DMS53 treated with DMSO at 0.1 percent for 48 hours (cell line): ENCODE data around the gene CTAG1A.
"Not testable (repeated sequence)": the region's sequence is repeated elsewhere in the genome, so short reads cannot be mapped to it uniquely, and the experiment has no call there.

ENCODE experiments used
- DNase-seq: peaks from one replicate; lab custom pipeline; 2025; ENCODE audit not compliant: unreplicated experiment; lab: John Stamatoyannopoulos, UW

CTAG1A gene

GRCh38 chrX:154611146-154611545 is 26.2 kb downstream of the CTAG1A start:
- DNase-seq = not testable (repeated sequence)

- DNase-seq = not testable (repeated sequence)
Measured at GRCh38 chrX:154613586-154613985, 28.7 kb downstream of the CTAG1A start.

DNA sequence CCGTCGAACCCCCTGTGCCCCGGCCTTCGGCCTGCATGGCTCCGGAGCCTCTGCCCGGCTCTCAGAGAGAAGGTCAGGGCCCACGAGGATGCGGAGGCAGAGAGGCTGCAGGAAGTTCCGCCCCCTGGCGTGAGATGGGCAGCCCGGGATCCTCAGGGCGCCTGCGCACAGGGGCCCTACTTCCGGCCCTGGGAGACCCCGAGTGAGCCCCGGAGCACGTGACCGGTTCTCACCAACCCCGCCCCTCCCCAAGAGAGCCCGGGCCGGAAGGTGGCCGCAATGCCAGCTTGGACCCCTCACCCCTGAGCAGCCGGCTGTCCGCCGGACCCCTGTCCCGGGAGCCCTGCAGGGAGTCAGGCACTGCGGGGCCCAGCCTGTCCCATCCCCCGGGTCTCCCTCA is 34.2 kb downstream of the CTAG1A start, which contains the start of gene CTAG1B:
Gene CTAG1B, minus strand, starts transcription at position 101 of the 400 bp plus-strand sequence. Its CDS starts 64 bp downstream, at position 37.
- DNase-seq = not testable (repeated sequence)

GRCh38 chrX:154620767-154621414 is 36.0 kb downstream of the CTAG1A start:
- not testable (repeated sequence) for DNase-seq

DNA sequence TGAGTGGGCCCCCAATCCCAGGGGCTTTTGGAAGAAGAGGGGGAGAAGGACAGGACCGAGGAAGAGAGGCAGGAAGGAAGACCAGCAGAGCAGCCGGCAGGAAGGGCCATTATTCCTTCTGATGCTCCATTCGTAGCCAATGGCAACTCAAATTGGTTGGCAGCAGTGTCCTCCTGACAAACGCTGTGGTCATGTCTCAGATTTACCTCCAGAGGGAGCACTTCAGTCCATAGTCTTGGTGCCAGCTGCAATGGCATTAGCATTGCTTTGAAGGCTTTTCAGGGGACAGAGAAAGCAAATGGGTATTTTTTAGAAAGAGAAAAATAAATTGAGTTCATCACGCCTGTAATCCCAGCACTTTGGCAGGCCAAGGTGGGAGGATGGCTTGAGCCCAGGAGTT is 44.0 kb downstream of the CTAG1A start:
- not testable (repeated sequence) for DNase-seq

- DNase-seq = not testable (repeated sequence)
Measured at GRCh38 chrX:154630949-154631348, 46.0 kb downstream of the CTAG1A start.

GRCh38 chrX:154633661-154634060 is 48.7 kb downstream of the CTAG1A start:
- not testable (repeated sequence) for DNase-seq
